Measurements from ENCODE around the gene CCL19.

CCL19 gene

GRCh38 chr9:34691936-34692315, 850 bp upstream of the CCL19 start:
- Histone ChIP-seq H3K9me3 (no peaks in the 10 kb centered on the region), H3K4me1 (ENCODE audit: control insufficient read depth in 1 of 2, insufficient read depth in 1 of 2, low read depth in 1 of 2, low read length in 1 of 2) (peaks cover 8 to 15% of the 10 kb centered on the region in 2 experiments), H3K27ac (no peak overlapping the region), H3K4me3 (ENCODE audit: low read depth in 1 of 2, low read length in 1 of 2) (no peak overlapping the region), H3K36me3 (no peaks in the 10 kb centered on the region), H3K27me3 (no peaks in the 10 kb centered on the region)
- no peak for TF ChIP-seq CTCF (IDR thresholded peaks at IDR 0.05)

GRCh38 chr9:34689512-34689911, 1.6 kb downstream of the CCL19 start:
- no peak for TF ChIP-seq CTCF (IDR thresholded peaks at IDR 0.05)
- no peak overlapping the region for H3K27ac ChIP-seq
- H3K4me1 ChIP-seq (ENCODE audit: control insufficient read depth in 1 of 2, insufficient read depth in 1 of 2, low read depth in 1 of 2, low read length in 1 of 2): peaks cover 8 to 15% of the 10 kb centered on the region in 2 experiments
- no peaks in the 10 kb centered on the region for H3K27me3 ChIP-seq
- H3K4me3 ChIP-seq (ENCODE audit: low read depth in 1 of 2, low read length in 1 of 2): no peak overlapping the region
- no peaks in the 10 kb centered on the region for H3K9me3 ChIP-seq
- no peaks in the 10 kb centered on the region for H3K36me3 ChIP-seq

- Histone ChIP-seq H3K4me3 (ENCODE audit: low read depth in 1 of 2, low read length in 1 of 2) (no peak overlapping the region), H3K9me3 (no peaks in the 10 kb centered on the region), H3K36me3 (peaks cover 4% of the 10 kb centered on the region), H3K4me1 (ENCODE audit: control insufficient read depth in 1 of 2, insufficient read depth in 1 of 2, low read depth in 1 of 2, low read length in 1 of 2) (peaks cover 8 to 15% of the 10 kb centered on the region in 2 experiments), H3K27me3 (no peaks in the 10 kb centered on the region), H3K27ac (no peak overlapping the region)
- TF ChIP-seq CTCF (IDR thresholded peaks at IDR 0.05): no peak
Observed at GRCh38 chr9:34689116-34689470, 2.0 kb downstream of the CCL19 start.

- TF ChIP-seq CTCF (IDR thresholded peaks at IDR 0.05): no peak
- Histone ChIP-seq H3K27me3 (no peaks in the 10 kb centered on the region), H3K36me3 (peaks cover 7% of the 10 kb centered on the region), H3K9me3 (no peaks in the 10 kb centered on the region), H3K4me3 (ENCODE audit: low read depth in 1 of 2, low read length in 1 of 2) (no peak overlapping the region), H3K27ac (no peak overlapping the region), H3K4me1 (ENCODE audit: control insufficient read depth in 1 of 2, insufficient read depth in 1 of 2, low read depth in 1 of 2, low read length in 1 of 2) (peaks cover 8 to 15% of the 10 kb centered on the region in 2 experiments)
Observed at GRCh38 chr9:34688329-34689115, 2.6 kb downstream of the CCL19 start.

- H3K4me3 ChIP-seq (ENCODE audit: low read depth in 1 of 2, low read length in 1 of 2): no peak overlapping the region
- H3K36me3 ChIP-seq: peaks cover 7% of the 10 kb centered on the region
- no peak overlapping the region for H3K27ac ChIP-seq
- no peaks in the 10 kb centered on the region for H3K9me3 ChIP-seq
- H3K27me3 ChIP-seq: no peaks in the 10 kb centered on the region
- peaks cover 8 to 15% of the 10 kb centered on the region in 2 experiments for H3K4me1 ChIP-seq (ENCODE audit: control insufficient read depth in 1 of 2, insufficient read depth in 1 of 2, low read depth in 1 of 2, low read length in 1 of 2)
- TF ChIP-seq CTCF (IDR thresholded peaks at IDR 0.05): no peak
Observed at GRCh38 chr9:34687276-34688030, 3.6 kb downstream of the CCL19 start.

Data from neutrophil (primary cell).